Mucosa of rectum (tissue), 2 donors: Measurements from ENCODE around the gene FAM240A.
"Not testable (repeated sequence)": the region's sequence is repeated elsewhere in the genome, so short reads cannot be mapped to it uniquely, and the experiment has no call there.

ENCODE experiments used
- H3K27ac ChIP-seq, 2 donors: one replicate each; pipeline ENCODE4 v1.7.0; 2013; ENCODE audit warnings: inconsistent platforms in 2 of 2, low read depth in 2 of 2, low read length in 2 of 2
- H3K27me3 ChIP-seq, 2 donors: one replicate each; pipeline ENCODE4 v1.7.0; 2013; ENCODE audit warnings: low read length in 2 of 2; ENCODE audit not compliant: control insufficient read depth in 2 of 2, insufficient read depth in 2 of 2
- H3K36me3 ChIP-seq, 2 donors: one replicate each; pipeline ENCODE4 v1.7.0; 2013; ENCODE audit warnings: low read length in 2 of 2; ENCODE audit not compliant: control insufficient read depth in 2 of 2, insufficient read depth in 2 of 2
- H3K4me1 ChIP-seq, 2 donors: one replicate each; pipeline ENCODE4 v1.7.0; 2013; ENCODE audit warnings: low read length in 2 of 2, mild to moderate bottlenecking in 1 of 2; ENCODE audit not compliant: control insufficient read depth in 2 of 2, insufficient read depth in 2 of 2
- H3K4me3 ChIP-seq, 2 donors: one replicate each; pipeline ENCODE4 v1.7.0; 2013; ENCODE audit warnings: low read length in 2 of 2
- H3K9ac ChIP-seq, 2 donors: one replicate each; pipeline ENCODE4 v1.7.0; 2013; ENCODE audit warnings: low read length in 2 of 2, low read depth in 1 of 2, mild to moderate bottlenecking in 1 of 2
- H3K9me3 ChIP-seq, 2 donors: one replicate each; pipeline ENCODE4 v1.7.0; 2013; ENCODE audit warnings: low read length in 2 of 2; ENCODE audit not compliant: control insufficient read depth in 2 of 2
- donor health status: healthy.
- donor health status: Normal muscosa, but diverticular disease.

FAM240A gene

DNA sequence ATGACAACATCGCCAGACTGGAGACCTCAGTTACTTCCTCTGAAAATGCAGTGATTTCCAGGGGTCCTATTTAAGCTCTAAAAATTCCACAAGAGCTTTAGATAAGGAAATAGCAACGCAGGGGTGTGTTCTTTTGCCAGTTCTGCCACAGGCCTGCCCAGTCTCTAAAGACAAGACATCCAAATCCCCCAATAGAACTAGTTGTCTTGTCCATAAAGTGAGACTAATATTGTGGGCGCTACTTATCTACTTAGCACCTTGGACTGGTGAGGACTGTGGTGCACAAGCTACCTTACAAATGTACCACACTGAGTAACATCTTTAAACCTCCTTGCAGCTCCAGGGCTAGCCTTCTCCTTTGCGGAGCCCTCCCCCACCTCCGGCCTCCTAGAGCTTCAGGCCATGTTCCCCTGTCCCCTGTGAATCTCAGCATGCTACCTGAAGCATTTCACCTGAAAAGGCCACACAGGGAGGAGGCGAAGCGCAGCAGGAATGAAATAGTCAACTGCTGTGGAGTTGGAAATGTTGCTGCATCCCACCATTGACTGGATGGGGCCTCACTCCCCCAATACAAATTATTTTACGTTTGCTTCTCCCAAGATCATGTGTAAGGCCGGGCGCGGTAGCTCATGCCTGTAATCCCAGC, 36.6 kb upstream of the FAM240A start:
- no peaks in the 10 kb centered on the region for H3K36me3 ChIP-seq
- H3K27me3 ChIP-seq: no peaks in the 10 kb centered on the region
- peaks cover 4 to 11% of the 10 kb centered on the region in 2 donors for H3K4me1 ChIP-seq
- no peak overlapping the region for H3K27ac ChIP-seq
- H3K4me3 ChIP-seq: no peak overlapping the region
- H3K9me3 ChIP-seq: no peaks in the 10 kb centered on the region
- H3K9ac ChIP-seq: no peak overlapping the region

GRCh38 chr3:46576386-46576785, 35.9 kb upstream of the FAM240A start:
- H3K27me3 ChIP-seq: no peaks in the 10 kb centered on the region
- H3K9ac ChIP-seq: no peak overlapping the region
- no peak overlapping the region for H3K27ac ChIP-seq
- no peaks in the 10 kb centered on the region for H3K36me3 ChIP-seq
- H3K4me3 ChIP-seq: no peak overlapping the region
- peaks cover 6 to 11% of the 10 kb centered on the region in 2 donors for H3K4me1 ChIP-seq
- no peaks in the 10 kb centered on the region for H3K9me3 ChIP-seq

DNA sequence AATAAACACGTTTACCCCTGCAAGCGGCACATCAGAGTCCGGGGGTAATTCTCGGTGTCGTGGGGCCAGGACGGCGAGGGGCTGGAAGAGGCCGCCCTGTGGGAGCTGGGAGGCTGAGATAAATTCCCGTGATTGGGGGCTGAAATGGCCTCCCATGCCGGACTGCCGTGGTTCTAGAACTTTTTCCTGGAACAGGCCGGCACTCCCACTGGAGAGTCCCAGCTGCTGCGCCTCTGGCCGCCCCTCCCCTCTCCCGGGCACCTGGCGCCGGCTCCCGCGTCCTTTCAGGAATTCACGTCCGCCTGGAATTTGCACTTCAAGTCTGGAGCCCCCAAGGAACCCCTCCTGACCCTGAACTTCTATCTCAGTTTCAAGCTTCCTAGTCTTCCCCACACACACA, 35.4 kb upstream of the FAM240A start:
- Histone ChIP-seq H3K4me3 (no peak overlapping the region), H3K27me3 (no peaks in the 10 kb centered on the region), H3K36me3 (no peaks in the 10 kb centered on the region), H3K9ac (no peak overlapping the region), H3K27ac (no peak overlapping the region), H3K9me3 (no peaks in the 10 kb centered on the region), H3K4me1 (peaks cover 6 to 11% of the 10 kb centered on the region in 2 donors)

DNA sequence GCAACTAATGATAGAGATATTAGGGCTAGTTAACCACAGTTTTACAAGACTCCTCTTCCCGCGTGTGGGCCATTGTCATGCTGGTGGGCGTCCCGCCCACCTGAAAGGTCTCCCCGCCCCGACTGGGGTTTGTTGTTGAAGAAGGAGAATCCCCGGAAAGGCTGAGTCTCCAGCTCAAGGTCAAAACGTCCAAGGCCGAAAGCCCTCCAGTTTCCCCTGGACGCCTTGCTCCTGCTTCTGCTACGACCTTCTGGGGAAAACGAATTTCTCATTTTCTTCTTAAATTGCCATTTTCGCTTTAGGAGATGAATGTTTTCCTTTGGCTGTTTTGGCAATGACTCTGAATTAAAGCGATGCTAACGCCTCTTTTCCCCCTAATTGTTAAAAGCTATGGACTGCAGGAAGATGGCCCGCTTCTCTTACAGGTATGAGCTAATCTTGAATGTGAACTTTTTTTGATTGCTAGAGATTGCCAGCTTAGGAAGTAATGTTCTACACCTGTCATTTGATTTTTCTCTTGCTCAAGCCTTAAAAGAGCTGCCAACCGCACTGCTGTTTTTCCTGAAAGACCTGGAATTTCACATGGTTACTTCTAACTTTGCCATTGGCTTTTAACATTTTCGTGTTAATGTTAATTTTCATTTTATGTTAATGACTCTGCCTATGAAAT, 34.6 kb upstream of the FAM240A start:
- peaks cover 6 to 11% of the 10 kb centered on the region in 2 donors for H3K4me1 ChIP-seq
- not testable (repeated sequence) for H3K9ac ChIP-seq, H3K9me3 ChIP-seq, H3K27ac ChIP-seq, H3K4me3 ChIP-seq, H3K36me3 ChIP-seq, H3K27me3 ChIP-seq

GRCh38 chr3:46578973-46579755, 33.2 kb upstream of the FAM240A start:
- Histone ChIP-seq H3K4me3 (peak overlapping the region; percentile 14 to 59), H3K27ac (peak overlapping the region; percentile 58 to 63), H3K9me3 (no peaks in the 10 kb centered on the region), H3K36me3 (no peaks in the 10 kb centered on the region), H3K4me1 (peaks cover 6 to 11% of the 10 kb centered on the region in 2 donors), H3K9ac (peak overlapping the region; percentile 23 to 26), H3K27me3 (no peaks in the 10 kb centered on the region)

DNA sequence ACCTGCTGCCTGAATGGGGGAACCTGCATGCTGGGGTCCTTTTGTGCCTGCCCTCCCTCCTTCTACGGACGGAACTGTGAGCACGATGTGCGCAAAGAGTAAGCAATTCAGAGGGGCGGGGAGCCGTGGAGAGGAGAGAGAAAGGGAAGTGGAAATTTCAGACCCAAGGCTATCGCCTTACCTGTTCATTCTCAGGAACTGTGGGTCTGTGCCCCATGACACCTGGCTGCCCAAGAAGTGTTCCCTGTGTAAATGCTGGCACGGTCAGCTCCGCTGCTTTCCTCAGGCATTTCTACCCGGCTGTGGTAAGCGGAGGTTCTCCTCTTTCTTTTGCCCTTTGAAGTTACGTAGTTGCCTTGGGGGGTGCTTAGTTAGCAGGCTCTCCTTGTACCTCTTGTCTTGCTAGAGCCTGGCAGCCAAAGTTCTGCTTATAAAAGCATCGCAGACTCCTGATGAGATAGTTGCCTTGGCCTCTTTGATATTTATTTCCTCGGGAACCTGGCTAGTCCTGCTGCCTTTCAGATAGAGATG, 32.5 kb upstream of the FAM240A start:
- peak overlapping the region; percentile 58 to 63 for H3K27ac ChIP-seq
- peak overlapping the region; percentile 23 to 38 for H3K9ac ChIP-seq
- H3K36me3 ChIP-seq: no peaks in the 10 kb centered on the region
- no peaks in the 10 kb centered on the region for H3K9me3 ChIP-seq
- H3K4me3 ChIP-seq: peak overlapping the region in 1 of 2 donors; percentile 59
- H3K27me3 ChIP-seq: no peaks in the 10 kb centered on the region
- peaks cover 6 to 11% of the 10 kb centered on the region in 2 donors for H3K4me1 ChIP-seq

- Histone ChIP-seq H3K9ac (no peak overlapping the region), H3K9me3 (no peaks in the 10 kb centered on the region), H3K4me1 (peaks cover 10 to 17% of the 10 kb centered on the region in 2 donors), H3K4me3 (no peak overlapping the region), H3K27ac (no peak overlapping the region), H3K36me3 (no peaks in the 10 kb centered on the region), H3K27me3 (no peaks in the 10 kb centered on the region)
These were observed 31.6 kb upstream of the FAM240A start for GRCh38 chr3:46580675-46581074.

DNA sequence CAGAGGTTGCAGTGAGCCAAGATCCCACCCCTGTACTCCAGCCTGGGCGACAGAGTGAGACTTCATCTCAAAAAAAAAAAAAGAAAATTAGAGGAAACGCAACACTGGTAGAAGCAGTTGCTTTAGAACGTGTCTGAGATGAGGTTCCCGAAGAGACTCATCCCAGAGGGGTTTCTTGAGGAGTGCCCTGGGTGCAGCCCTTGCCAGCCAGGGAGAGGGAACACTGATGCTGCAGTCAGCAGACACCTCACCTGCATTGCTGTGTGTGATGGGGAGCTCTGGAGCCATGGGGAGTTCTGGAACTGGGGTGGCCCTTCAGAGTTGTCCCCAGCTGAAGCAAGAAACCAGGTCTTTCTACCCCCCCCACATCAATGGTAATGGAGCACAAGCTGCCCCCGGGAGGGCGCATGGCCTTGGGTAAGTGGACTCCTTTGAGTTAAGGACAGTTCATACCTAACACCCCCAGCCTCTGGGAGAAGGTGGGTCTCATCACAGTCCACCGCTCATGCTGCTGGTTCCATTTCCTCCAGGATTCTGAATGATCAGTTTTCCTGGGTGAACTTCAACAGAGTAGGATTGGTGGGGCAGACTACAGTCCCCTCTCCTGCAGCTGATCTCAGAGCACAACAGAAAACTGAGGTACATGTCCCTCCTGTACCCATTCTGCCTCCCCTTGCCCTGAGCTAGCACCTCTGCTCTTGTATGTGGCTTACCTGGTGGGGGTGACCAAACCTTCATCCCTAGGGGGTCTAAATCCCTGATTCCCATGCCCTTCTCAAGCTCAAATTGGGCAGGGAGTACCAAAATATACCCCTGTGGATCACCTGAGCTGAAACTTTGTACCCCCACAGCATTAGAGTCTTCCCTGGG, 27.5 kb upstream of the FAM240A start:
- Histone ChIP-seq H3K27me3 (no peaks in the 10 kb centered on the region), H3K4me3 (no peak overlapping the region), H3K9me3 (no peaks in the 10 kb centered on the region), H3K9ac (no peak overlapping the region), H3K27ac (no peak overlapping the region), H3K4me1 (peaks cover 16 to 21% of the 10 kb centered on the region in 2 donors), H3K36me3 (no peaks in the 10 kb centered on the region)

- H3K27ac ChIP-seq: peak overlapping the region; percentile 40 to 66
- no peak overlapping the region for H3K4me3 ChIP-seq
- peak overlapping the region in 1 of 2 donors; percentile 6 for H3K9ac ChIP-seq
- H3K9me3 ChIP-seq: no peaks in the 10 kb centered on the region
- H3K27me3 ChIP-seq: no peaks in the 10 kb centered on the region
- H3K4me1 ChIP-seq: peaks cover 9 to 17% of the 10 kb centered on the region in 2 donors
- H3K36me3 ChIP-seq: no peaks in the 10 kb centered on the region
These were observed 26.3 kb upstream of the FAM240A start for GRCh38 chr3:46585799-46586693.
